Measurements from ENCODE around the gene GALNT5.

DNA sequence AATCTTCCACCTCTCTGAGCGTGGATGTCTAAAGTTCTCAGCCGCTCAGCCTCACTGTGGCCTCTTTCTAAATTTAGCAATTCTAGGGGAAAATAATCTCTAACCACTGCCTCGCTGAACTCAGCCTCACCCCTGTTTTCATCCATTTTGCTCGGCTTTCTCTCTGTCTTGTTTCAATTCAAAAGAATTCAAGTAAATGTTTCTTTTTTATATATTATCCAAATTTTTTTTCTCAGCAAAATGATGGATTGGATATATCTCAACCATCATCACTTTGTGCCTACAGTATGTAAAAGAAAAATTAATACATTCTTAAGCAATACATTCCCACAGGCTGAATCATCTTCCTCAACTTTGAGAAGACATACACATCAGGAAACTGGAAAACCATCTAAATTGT, 24.0 kb upstream of the GALNT5 start:
- TF ChIP-seq, protein P1, sequence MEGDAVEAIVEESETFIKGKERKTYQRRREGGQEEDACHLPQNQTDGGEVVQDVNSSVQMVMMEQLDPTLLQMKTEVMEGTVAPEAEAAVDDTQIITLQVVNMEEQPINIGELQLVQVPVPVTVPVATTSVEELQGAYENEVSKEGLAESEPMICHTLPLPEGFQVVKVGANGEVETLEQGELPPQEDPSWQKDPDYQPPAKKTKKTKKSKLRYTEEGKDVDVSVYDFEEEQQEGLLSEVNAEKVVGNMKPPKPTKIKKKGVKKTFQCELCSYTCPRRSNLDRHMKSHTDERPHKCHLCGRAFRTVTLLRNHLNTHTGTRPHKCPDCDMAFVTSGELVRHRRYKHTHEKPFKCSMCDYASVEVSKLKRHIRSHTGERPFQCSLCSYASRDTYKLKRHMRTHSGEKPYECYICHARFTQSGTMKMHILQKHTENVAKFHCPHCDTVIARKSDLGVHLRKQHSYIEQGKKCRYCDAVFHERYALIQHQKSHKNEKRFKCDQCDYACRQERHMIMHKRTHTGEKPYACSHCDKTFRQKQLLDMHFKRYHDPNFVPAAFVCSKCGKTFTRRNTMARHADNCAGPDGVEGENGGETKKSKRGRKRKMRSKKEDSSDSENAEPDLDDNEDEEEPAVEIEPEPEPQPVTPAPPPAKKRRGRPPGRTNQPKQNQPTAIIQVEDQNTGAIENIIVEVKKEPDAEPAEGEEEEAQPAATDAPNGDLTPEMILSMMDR (optimal IDR thresholded peaks at IDR 0.05 in 1 of 3, IDR thresholded peaks at IDR 0.05 in 1 of 3, conservative IDR thresholded peaks at IDR 0.05 in 1 of 3; ENCODE audit: extremely low read depth in 1 of 3, insufficient read depth in 2 of 3, low read length in 3 of 3): no peak
- no peak for TF ChIP-seq EZH2 (IDR thresholded peaks at IDR 0.05; ENCODE audit: low read length)
